ENCODE measurements around the gene CEP89.
"Not testable (repeated sequence)": the region's sequence is repeated elsewhere in the genome, so short reads cannot be mapped to it uniquely, and the experiment has no call there.

CEP89 gene

DNA sequence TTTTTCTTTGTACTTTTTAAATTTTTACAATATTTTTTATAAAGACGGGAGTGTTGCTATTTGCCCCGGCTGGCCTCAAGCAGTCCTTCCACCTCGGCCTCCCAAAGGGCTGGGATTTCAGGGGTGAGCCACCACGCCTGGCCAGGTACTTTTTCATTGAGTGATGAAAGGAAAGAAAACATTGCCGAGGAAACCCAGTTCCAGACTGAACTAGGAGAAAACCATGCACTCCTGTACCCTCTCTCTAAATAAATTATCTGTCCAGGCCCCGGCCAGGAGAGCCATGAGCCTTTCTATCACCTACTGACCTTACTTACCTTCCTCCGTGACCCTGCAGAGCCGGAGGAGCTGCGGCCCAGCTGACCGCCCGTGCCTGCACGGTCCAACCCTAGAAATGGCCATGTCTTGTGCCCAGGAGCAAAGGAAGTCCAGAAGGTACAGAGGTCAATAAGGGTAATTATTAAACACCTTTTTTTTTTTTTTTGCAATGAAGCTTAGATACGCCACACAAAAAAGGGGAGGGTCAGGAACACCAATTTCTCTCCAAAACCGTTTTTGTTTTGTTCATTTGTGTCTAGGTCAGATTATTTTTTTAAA is 102.3 kb downstream of the CEP89 start, which contains the start of gene SLC7A9:
Gene SLC7A9 (minus strand): TSS at position 399 of the 597 bp plus-strand sequence. CDS start 1,233 bp downstream, outside the sequence.
- DNase-seq (ENCODE audit: low read depth), result no peak

DNA sequence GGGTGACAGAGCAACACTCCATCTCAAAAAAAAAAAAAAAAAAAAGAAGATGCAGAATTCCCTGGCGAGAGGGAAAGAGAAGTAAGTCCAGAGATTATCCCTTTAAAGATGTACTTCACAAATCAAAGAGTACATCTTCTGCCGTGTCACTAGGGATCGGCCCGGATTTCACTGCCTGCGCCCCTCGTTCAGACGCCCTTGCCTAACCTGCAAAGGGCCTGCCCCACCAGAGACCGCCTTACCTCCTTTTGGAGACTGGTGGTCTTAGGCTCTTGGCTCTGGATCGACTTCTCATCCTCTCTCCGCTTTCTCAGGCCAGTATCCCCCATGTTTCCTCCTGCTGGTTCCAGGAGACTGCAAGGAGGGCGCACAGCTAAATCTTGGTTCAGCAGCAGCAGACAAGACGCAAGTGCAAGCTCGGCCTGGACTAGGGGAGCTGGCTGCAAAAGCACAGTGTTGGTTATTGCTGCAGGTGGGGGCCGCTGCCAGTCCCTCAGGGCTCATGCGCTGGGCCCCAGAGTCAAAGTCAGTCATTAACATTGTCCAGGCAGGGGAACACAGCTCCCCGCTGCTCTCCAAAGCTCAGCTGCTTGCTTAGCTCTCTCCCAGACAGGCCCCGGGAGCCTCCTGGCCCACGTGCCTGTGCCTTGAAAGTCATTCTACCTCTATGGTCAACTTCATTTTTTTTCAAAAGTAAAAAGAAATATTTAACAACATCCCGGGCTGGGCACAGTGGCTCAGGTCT is 103.4 kb downstream of the CEP89 start:
- DNase-seq (ENCODE audit: low read depth), result no peak

DNA sequence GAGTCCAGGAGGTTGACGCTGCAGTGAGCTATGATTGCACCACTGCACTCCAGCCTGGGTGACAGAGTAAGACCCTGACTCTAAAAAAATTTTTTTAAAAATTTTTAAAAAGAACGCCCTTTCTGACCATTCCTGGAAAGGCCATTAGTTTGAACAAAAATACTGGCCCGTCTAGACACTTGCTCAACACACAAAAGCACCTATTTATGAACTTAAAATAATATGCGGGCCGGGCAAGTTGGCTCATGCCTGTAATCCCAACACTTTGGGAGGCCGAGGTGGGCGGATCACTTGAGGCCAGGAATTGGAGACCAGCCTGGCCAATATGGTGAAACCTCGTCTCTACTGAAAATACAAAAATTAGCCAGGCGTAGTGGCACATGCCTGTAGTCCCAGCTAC is 104.3 kb downstream of the CEP89 start:
- not testable (repeated sequence) for DNase-seq (ENCODE audit: low read depth)

DNA sequence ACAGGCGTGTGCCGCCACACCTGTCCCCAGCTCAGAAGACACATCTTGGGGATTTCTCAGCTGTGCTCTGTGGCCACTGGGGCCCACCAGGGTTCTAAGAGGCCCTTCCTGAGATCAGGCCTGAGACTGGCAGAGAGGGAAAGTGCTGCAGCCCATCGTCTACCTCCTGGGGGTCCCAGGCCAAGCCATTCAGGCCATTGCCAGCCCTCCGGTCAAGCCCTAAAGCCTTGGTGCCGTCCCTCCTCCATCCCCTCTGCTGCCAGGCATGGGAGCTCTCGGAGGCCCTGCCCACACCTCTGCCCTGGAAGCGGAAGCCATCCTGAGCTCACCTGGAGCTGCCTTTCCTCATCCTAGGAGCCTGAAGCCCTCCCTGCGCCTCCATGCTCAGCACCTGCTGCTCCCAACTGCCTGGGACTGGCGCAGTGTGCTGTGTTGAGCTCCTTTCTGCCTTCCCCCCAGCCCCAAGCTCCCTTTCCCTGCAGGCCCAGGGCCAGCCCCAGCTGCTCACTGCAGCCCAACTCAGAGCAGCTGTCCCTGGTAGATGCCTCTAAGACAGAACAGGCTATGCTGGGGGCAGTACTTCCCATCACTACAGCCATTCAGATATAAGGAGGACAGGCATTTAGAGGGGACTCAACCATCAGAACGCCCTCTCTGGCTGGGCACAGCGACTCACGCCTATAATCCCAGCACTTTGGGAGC is 105.0 kb downstream of the CEP89 start:
- no peak for DNase-seq (ENCODE audit: low read depth)

DNA sequence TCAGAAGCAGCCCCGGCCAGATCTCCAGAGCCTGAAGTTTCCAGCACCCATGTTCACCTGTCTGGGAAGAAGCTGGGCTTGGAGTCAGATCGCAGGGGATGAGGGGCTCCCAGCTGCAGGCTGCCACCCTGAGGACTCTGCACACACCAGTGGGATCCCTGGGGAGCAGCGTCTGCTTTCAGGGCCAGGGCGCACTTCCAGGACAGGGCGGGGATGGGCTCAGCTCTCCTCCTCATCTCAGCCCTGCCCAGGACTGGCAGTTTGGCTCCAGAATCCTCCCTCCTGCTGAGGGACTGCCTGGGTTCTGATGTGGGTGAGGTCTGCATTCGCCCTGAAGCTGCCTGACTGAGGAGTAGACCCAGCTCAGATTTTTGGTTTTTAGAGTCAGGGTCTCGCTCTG is 105.7 kb downstream of the CEP89 start:
- DNase-seq (ENCODE audit: low read depth), result no peak

DNA sequence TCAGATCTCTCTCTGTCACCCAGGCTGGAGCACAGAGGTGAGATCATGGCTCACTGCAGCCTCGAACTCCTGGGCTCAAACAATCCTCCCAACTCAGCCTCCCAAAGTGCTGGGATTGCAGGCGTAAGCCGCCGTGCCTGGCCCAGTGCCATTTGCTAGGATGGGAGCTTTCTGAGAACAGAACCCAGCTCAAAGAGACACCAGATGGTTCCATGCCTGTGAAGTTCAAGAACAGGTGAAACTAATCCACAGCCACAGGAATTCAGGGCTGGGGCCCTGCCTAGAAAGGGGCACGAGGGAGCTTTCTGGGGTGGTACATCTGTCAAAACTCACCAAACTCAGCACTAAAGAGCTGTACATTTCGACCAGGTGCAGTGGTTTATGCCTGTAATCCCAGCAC is 106.4 kb downstream of the CEP89 start:
- DNase-seq (ENCODE audit: low read depth), result no peak

DNA sequence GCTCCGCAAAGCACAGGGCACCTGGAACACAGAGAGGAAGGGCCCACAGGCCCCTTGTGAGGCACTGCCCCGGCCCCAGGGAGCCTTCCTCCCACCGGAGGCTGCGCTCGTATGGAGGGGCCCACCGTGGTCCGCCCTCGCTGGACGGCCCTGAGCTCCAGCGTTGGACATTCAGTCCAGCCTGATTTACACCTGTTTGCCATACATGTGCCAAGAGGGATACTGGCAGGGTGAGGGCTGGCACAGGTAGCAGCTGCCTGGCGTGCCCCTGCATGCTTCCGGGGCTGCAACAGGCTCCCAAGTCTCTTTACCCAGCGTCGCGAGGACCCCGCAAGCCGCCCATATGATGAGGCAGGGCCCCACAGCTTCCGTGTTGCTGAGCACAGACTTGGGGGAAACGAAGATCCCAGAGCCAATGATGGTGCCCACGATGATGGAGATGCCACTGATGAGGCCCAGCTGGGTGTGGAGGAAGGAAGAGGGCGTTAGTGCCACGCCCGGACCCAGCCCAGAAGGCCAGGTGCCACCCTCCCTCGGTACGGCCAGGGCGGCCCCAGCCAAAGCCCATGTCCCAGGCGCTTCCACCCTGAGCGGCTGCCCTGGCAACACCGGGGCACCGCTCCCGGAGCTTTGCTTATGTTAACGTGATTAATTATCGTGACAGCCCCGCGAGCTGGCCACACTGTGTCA is 107.3 kb downstream of the CEP89 start:
- no peak for DNase-seq (ENCODE audit: low read depth)

DNA sequence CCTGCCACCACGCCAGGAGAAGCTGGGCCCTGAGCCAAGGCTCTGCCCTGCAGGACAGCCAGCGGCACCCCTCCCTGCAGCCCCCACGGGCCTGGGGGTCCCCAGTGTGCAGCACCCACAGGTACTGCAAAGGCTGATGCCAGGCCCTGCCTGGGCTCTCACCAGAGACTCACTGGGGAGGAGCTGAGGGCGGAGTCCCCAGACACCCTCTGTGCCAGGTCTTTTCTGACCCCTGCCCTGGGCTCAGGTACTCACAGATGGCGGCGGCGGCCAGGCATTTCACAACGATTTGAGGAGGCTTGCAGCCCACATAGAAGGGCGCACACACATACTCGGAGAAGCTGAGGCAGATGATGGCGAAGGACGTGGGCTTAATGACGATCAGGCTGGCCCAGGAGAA is 107.9 kb downstream of the CEP89 start:
- no peak for DNase-seq (ENCODE audit: low read depth)

DNA sequence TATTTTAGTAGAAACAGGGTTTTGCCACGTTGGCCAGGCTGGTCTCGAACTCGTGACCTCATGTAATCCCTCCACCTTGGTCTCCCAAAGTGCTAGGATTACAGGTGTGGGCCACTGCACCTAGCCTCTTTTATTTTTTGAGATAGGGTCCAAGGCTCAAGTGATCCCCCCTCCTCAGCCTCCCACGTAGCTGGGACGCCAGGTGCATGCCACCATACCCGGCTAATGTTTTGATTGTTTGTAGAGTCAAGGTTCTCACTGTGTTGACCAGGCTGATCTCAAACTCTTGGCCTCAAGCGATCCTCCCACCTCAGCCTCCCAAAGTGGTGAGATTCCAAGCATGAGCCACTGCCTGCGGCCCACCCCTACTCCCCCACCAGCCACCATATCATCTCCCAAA is 108.5 kb downstream of the CEP89 start:
- DNase-seq (ENCODE audit: low read depth), result no peak

DNA sequence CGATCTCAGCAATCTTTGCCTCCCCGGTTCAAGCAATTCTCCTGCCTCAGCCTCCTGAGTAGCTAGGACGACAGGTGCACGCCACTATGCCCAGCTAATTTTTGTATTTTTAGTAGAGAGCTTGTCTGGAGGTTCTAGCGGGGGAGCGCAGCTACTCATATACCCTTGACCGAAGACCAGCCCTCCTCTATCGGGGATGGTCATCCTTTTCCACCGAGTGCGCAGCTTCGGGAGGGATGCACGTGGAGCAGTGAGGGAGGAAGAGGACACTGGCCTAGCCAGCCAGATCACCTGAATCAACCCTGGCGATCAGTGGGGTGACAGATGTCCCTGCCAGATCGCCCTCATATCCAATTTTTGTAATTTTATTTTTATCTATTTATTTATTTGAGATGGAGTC is 109.0 kb downstream of the CEP89 start:
- no peak for DNase-seq (ENCODE audit: low read depth)

DNA sequence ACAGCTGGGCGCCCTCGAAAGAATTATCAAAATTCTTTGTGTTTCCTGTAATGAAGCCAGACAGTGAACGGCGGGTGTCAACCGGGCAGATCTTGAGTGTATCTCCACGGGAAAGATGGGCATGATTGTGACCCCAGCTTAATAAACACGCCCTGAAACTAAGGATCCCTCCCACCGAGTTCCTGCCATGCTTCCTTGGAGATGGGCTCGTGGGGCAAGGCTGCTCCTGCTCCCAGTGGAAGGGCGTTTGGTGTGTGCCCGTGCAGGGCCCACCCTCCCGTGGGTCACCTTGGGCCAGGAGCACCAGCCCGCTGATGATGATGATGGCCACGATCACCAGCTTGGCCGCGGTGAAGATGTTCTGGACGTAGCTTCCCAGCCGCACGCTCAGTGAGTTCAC is 109.6 kb downstream of the CEP89 start:
- no peak for DNase-seq (ENCODE audit: low read depth)

DNA sequence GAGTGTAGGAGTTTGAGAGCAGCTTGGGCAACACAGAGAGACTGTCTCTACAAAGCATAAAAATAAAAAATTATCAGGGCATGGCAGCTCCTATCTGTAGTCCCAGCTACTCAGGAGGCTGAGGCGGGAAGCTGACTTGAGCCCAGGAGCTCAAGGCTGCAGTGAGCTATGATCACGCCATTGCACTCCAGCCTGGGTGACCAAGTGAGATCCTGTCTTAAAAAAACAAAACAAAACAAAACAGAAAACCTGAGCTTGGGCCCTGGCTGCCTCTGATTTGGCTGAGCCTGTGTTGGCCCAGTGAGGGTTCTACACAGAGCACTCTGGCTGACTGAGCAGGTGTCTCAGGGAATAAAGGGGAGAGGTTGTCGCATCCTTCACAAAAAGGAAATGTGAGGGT is 110.2 kb downstream of the CEP89 start:
- no peak for DNase-seq (ENCODE audit: low read depth)

DNA sequence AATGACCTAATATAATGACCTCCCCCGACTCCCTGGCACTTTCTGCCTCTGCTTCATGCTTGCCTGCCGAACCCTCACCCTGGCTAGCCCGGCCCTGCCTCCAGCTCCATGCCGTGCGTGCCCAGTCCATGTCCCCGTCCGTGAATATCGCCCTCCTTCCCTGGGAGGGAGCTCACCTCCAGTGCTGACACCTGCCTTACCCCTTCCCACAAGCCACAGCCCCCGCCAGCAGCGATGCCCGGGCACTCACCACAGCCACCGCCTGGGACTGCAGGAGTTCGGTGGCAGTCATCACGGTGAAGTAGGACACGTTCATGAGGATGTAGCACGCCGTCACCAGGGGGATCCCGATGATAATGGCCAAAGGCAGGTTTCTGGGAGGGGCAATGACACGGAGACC is 112.2 kb downstream of the CEP89 start:
- DNase-seq (ENCODE audit: low read depth), result no peak

DNA sequence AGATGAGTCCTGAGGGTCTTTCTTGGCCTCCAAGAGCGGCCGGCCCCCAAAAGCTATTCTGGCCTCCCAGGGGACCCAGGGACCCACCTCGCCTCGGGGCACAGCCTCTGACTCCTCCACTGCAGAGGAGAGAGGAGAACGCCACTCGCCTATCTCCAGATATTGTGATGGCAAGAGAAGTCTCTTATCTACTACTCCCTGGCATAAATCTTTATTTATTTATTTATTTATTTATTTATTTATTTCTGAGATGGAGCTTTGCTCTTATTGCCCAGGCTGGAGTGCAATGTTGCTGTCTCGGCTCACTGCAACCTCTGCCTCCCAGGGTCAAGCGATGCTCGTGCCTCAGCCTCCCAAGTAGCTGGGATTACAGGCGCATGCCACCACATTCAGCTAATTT is 113.2 kb downstream of the CEP89 start:
- DNase-seq (ENCODE audit: low read depth), result no peak

DNA sequence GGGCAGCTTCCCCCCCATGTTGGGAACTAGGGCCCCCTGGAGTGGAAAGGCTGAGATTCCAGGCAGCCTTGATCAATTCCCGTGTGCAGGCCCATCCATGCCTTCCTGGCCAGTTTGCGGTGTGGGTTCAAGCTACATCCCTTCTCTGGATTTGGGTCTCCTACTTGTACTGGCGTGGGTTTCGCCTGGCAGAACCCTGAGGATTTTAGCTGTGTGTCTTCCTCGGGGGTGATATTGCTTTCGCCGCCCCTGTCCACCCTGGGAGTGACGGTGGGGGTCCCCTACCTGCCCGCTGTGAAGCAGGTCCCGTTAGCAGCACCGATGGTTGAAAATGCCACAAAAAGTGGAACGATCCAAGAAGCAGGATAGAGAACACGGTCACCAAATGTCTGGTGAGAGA is 113.6 kb downstream of the CEP89 start:
- no peak for DNase-seq (ENCODE audit: low read depth)

DNA sequence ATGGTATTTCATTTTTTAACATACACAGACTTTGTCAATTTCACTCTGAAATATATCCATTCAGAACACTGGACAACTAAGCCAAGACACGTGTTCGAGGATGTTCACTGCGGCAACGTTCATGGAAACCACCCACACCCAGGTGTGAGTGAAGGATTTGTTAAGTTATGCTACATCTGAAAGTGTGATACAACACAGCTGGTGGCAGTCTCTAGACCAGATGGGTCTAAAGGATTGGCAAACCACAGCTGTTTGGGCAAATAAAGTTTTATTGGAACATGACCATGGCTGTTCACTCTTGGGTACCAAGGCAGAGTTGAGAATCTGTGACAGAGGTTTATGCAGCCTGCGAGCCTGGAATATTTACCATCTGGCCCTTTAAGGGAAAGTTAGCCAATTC is 114.2 kb downstream of the CEP89 start:
- DNase-seq (ENCODE audit: low read depth), result no peak

DNA sequence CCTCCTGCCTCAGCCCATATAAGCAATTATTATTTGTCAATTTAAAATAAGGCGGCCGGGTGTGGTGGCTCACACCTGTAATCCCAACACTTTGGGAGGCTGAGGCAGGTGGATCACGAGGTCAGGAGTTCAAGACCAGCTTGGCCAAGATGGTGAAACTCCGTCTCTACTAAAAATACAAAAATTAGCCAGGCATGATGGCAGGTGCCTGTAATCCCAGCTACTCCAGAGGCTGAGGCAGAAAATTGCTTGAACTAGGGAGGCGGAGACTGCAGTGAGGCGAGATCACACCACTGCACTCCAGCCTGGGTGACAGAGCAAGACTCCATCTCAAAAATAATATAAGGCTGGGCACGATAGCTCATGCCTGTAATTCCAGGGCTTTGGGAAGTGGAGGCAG is 114.9 kb downstream of the CEP89 start:
- not testable (repeated sequence) for DNase-seq (ENCODE audit: low read depth)

DNA sequence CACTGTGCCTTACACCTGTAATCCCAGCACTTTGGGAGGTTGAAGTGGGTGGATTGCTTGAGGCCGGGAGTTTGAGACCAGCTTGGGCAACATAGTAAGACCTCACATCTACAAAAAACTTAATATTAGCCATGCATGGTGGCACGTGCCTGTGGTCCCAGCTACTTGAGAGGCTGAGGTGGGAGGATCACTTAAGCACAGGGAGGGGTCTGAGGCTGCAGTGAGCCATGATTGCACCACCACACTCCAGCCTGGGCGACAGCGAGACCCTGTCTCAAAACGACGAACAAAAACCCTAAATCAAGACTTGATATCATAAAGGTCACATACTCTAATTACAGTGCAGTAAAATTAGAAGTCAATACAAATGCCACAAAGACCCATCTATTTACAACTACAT is 119.5 kb downstream of the CEP89 start:
- no peak for DNase-seq (ENCODE audit: low read depth)

DNA sequence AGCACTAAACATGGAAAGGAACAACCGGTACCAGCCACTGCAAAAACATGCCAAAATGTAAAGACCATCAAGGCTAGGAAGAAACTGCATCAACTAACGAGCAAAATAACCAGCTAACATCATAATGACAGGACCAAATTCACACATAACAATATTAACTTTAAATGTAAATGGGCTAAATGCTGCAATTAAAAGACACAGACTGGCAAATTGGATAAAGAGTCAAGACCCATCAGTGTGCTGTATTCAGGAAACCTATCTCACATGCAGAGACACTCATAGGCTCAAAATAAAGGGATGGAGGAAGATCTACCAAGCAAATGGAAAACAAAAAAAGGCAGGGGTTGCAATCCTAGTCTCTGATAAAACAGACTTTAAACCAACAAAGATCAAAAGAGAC is 123.7 kb downstream of the CEP89 start:
- not testable (repeated sequence) for DNase-seq (ENCODE audit: low read depth)

DNA sequence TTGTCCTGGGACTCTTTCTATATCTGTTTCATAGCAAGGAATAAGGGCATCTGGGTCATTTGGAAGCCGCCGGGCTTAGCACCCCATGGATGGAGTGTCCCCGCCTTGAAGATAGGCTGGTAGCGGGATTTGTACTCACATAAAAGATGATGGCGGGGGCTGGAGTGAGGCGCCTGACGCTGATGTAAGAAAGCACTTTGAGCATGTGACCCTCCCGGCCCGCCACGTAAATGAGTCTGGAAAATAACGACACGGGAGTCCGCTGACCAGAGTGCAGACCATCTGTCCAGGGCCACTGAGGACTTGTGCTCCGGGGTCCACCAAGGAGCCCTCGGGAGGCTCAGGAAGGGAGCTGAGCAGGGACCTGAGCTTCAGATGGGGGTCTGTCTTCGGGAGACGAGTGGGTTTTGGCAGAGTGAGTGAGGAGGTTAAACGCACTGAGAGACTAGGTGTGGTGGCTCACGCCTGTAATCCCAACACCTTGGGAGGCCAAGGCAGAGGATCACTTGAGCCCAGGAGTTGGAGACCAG is 128.0 kb downstream of the CEP89 start:
- no peak for DNase-seq (ENCODE audit: low read depth)

DNA sequence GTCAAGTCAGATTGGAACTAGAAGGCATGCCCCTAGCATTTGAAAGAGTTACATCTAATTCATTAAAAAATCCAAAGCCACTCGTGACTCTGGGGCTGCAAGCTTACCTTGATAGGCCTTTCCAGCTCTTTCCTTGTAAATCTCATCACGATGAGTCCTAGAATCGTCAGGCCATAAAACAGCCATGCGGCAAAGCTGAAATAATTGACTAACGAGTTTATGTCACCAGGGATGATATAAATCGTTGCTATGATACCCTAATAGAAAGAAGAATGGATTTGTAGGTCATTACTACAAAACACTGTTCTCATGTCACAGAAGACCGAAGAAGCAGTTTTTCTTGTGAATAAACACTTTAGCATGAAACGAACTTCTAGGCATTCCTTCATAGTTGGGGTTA is 129.7 kb downstream of the CEP89 start:
- DNase-seq (ENCODE audit: low read depth), result no peak

DNA sequence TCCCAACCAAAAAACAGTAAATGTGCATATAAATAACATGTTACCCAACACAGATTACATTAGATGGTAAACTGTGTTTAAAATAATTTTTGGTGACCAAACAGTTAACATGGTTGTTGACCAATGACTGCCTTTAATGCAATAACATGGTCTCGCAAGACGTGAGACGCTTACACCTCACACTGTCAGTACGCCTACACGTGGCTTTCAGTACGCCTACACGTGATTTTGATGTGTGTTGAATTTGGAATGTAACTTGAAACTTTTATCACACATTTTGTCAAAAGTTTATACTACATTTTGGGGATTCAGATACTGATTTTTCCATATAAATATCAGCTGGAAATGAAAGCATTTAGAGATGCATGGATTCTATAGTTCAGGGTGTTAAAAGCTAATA is 134.2 kb downstream of the CEP89 start:
- DNase-seq (ENCODE audit: low read depth), result no peak
